Activated CD4-positive, alpha-beta T cell treated with anti-CD3 and anti-CD28 coated beads, Interleukin-2, amount 50 U/mL, for 24 hours (primary cell): ENCODE results near the gene CLVS2.

Experiments
- DNase-seq, 2 donors: peaks; one replicate each; pipeline ENCODE4 v3.0.0-alpha.2; 2020; ENCODE audit warnings: low read depth in 1 of 2, low spot score in 1 of 2

Gene CLVS2

GRCh38 chr6:122995921-122996793 lies at the start of gene CLVS2:
CLVS2 (plus strand) TSS chr6:122996235; CDS start chr6:122997778, 1,543 bp downstream.
- no peak for DNase-seq

GRCh38 chr6:122947355-122947754 lies 48.7 kb upstream of the CLVS2 start:
- DNase-seq = no peak

- DNase-seq = no peak
These were observed 42.3 kb upstream of the CLVS2 start for GRCh38 chr6:122953766-122954165.

- DNase-seq = no peak
These were observed 39.7 kb upstream of the CLVS2 start for GRCh38 chr6:122956376-122956775.

GRCh38 chr6:122962000-122962624 lies 33.9 kb upstream of the CLVS2 start:
- no peak for DNase-seq

- no peak for DNase-seq
These were observed 26.0 kb upstream of the CLVS2 start for GRCh38 chr6:122969999-122970533.

- no peak for DNase-seq
These were observed 18.9 kb upstream of the CLVS2 start for GRCh38 chr6:122977180-122977579.

- DNase-seq = no peak
These were observed 11.6 kb upstream of the CLVS2 start for GRCh38 chr6:122984393-122984792.

GRCh38 chr6:122994256-122994655 lies 1.8 kb upstream of the CLVS2 start:
- no peak for DNase-seq

- DNase-seq = no peak
These were observed 915 bp downstream of the CLVS2 start for GRCh38 chr6:122996794-122997505.

- no peak for DNase-seq
These were observed 1.6 kb downstream of the CLVS2 start for GRCh38 chr6:122997541-122998150.

- no peak for DNase-seq
These were observed 2.5 kb downstream of the CLVS2 start for GRCh38 chr6:122998403-122998975.

GRCh38 chr6:123000244-123000770 lies 4.3 kb downstream of the CLVS2 start:
- DNase-seq = no peak

GRCh38 chr6:123001540-123001939 lies 5.5 kb downstream of the CLVS2 start:
- DNase-seq = no peak

GRCh38 chr6:123007885-123008284 lies 11.8 kb downstream of the CLVS2 start:
- no peak for DNase-seq

GRCh38 chr6:123009059-123009458 lies 13.0 kb downstream of the CLVS2 start:
- DNase-seq = no peak

GRCh38 chr6:123014835-123015234 lies 18.8 kb downstream of the CLVS2 start:
- DNase-seq = no peak

GRCh38 chr6:123016431-123017103 lies 20.5 kb downstream of the CLVS2 start:
- no peak for DNase-seq

GRCh38 chr6:123017104-123017682 lies 21.2 kb downstream of the CLVS2 start:
- no peak for DNase-seq

GRCh38 chr6:123022975-123023374 lies 26.9 kb downstream of the CLVS2 start:
- DNase-seq = no peak
